ENCODE data around the gene PTPRF. TPM values are rescaled to one million over a fixed set of nuclear protein-coding genes. Genes with fewer than 3 reads are reported as not detected.
A peak's percentile ranks its signal among the peaks of the same experiment; 100 is the strongest.

The PTPRF gene
- total RNA-seq, 1 donor from 2014 or later = 145 TPM

GRCh38 chr1:43531906-43532584 is 1.4 kb downstream of the PTPRF start:
- peak overlapping the region; percentile 86 for H3K27ac Mint-ChIP-seq (ENCODE audit: unreplicated experiment)
- peaks cover 13% of the 10 kb centered on the region for H3K36me3 Mint-ChIP-seq (ENCODE audit: low read depth, unreplicated experiment)
- DNase-seq (ENCODE audit: low spot score) = peak; percentile 28
- TF ChIP-seq CTCF (IDR thresholded peaks at IDR 0.05; ENCODE audit: unreplicated experiment) = no peak
- H3K4me1 Mint-ChIP-seq (ENCODE audit: unreplicated experiment) = peaks cover 38% of the 10 kb centered on the region
- H3K27me3 Mint-ChIP-seq (ENCODE audit: unreplicated experiment) = peaks cover 17% of the 10 kb centered on the region
- H3K9me3 Mint-ChIP-seq (ENCODE audit: unreplicated experiment) = no peaks in the 10 kb centered on the region
- peak overlapping the region; percentile 100 for H3K4me3 Mint-ChIP-seq (ENCODE audit: unreplicated experiment)

GRCh38 chr1:43532716-43533115 is 2.0 kb downstream of the PTPRF start:
- Mint-ChIP-seq H3K27ac (ENCODE audit: unreplicated experiment) (peak overlapping the region; percentile 58), H3K4me1 (ENCODE audit: unreplicated experiment) (peaks cover 42% of the 10 kb centered on the region), H3K4me3 (ENCODE audit: unreplicated experiment) (peak overlapping the region; percentile 100), H3K27me3 (ENCODE audit: unreplicated experiment) (peaks cover 17% of the 10 kb centered on the region), H3K9me3 (ENCODE audit: unreplicated experiment) (no peaks in the 10 kb centered on the region), H3K36me3 (ENCODE audit: low read depth, unreplicated experiment) (peaks cover 17% of the 10 kb centered on the region)
- no peak for TF ChIP-seq CTCF (IDR thresholded peaks at IDR 0.05; ENCODE audit: unreplicated experiment)
- DNase-seq (ENCODE audit: low spot score) = no peak

- peaks cover 47% of the 10 kb centered on the region for H3K4me1 Mint-ChIP-seq (ENCODE audit: unreplicated experiment)
- H3K4me3 Mint-ChIP-seq (ENCODE audit: unreplicated experiment) = peak overlapping the region; percentile 79
- H3K27ac Mint-ChIP-seq (ENCODE audit: unreplicated experiment) = no peak overlapping the region
- no peaks in the 10 kb centered on the region for H3K9me3 Mint-ChIP-seq (ENCODE audit: unreplicated experiment)
- H3K36me3 Mint-ChIP-seq (ENCODE audit: low read depth, unreplicated experiment) = peaks cover 19% of the 10 kb centered on the region
- peaks cover 20% of the 10 kb centered on the region for H3K27me3 Mint-ChIP-seq (ENCODE audit: unreplicated experiment)
- DNase-seq (ENCODE audit: low spot score) = no peak
- TF ChIP-seq CTCF (IDR thresholded peaks at IDR 0.05; ENCODE audit: unreplicated experiment) = no peak
Measured at GRCh38 chr1:43533584-43533983, 2.9 kb downstream of the PTPRF start.

- Mint-ChIP-seq H3K27me3 (ENCODE audit: unreplicated experiment) (peaks cover 21% of the 10 kb centered on the region), H3K9me3 (ENCODE audit: unreplicated experiment) (no peaks in the 10 kb centered on the region), H3K4me1 (ENCODE audit: unreplicated experiment) (peaks cover 54% of the 10 kb centered on the region), H3K27ac (ENCODE audit: unreplicated experiment) (no peak overlapping the region), H3K4me3 (ENCODE audit: unreplicated experiment) (peak overlapping the region; percentile 79), H3K36me3 (ENCODE audit: low read depth, unreplicated experiment) (peaks cover 26% of the 10 kb centered on the region)
- TF ChIP-seq CTCF (IDR thresholded peaks at IDR 0.05; ENCODE audit: unreplicated experiment) = no peak
- DNase-seq (ENCODE audit: low spot score) = no peak
Measured at GRCh38 chr1:43534256-43534655, 3.6 kb downstream of the PTPRF start.

- Mint-ChIP-seq H3K9me3 (ENCODE audit: unreplicated experiment) (no peaks in the 10 kb centered on the region), H3K4me3 (ENCODE audit: unreplicated experiment) (no peak overlapping the region), H3K27ac (ENCODE audit: unreplicated experiment) (no peak overlapping the region), H3K4me1 (ENCODE audit: unreplicated experiment) (peaks cover 49% of the 10 kb centered on the region), H3K27me3 (ENCODE audit: unreplicated experiment) (peaks cover 16% of the 10 kb centered on the region), H3K36me3 (ENCODE audit: low read depth, unreplicated experiment) (peaks cover 20% of the 10 kb centered on the region)
- no peak for DNase-seq (ENCODE audit: low spot score)
- no peak for TF ChIP-seq CTCF (IDR thresholded peaks at IDR 0.05; ENCODE audit: unreplicated experiment)
Measured at GRCh38 chr1:43536196-43536863, 5.6 kb downstream of the PTPRF start.
